SJCRH30 (cell line): Measurements from ENCODE around the gene SLC6A11. TPM values are rescaled to one million over a fixed set of nuclear protein-coding genes. Genes with fewer than 3 reads are reported as not detected.

Experiments used
- DNase-seq, 2 experiments: peaks; one replicate each; pipeline ENCODE4 v3.0.0-alpha.2; 2015 to 2020
- H3K27ac ChIP-seq: fragments of 250-450 bp; sonication (Bioruptor Pico); 2 replicates; pipeline ENCODE4 v1.5.1; 2020; ENCODE audit warnings: mild to moderate bottlenecking, moderate library complexity
- H3K27me3 ChIP-seq: fragments of 250-450 bp; sonication (Bioruptor Pico); 2 replicates; pipeline ENCODE4 v1.5.1; 2020; ENCODE audit warnings: mild to moderate bottlenecking, moderate library complexity
- H3K36me3 ChIP-seq: fragments of 250-450 bp; sonication (Bioruptor Pico); 2 replicates; pipeline ENCODE4 v1.5.1; 2020; ENCODE audit warnings: mild to moderate bottlenecking, moderate library complexity
- H3K4me1 ChIP-seq: fragments of 250-450 bp; sonication (Bioruptor Pico); 2 replicates; pipeline ENCODE4 v1.5.1; 2020; ENCODE audit warnings: mild to moderate bottlenecking, moderate library complexity
- H3K4me3 ChIP-seq: fragments of 250-450 bp; sonication (Bioruptor Pico); 2 replicates; pipeline ENCODE4 v1.5.1; 2020; ENCODE audit warnings: mild to moderate bottlenecking, moderate library complexity
- H3K9me3 ChIP-seq: fragments of 250-450 bp; sonication (Bioruptor Pico); replicated peaks from 2 replicates; pipeline ENCODE4 v1.5.1; 2020; ENCODE audit warnings: mild to moderate bottlenecking, moderate library complexity
- total RNA-seq: library from RNA; depleted of rRNA; stranded (reverse); fragments of >200 nt; shearing (Covaris generic); gene quantifications from 2 replicates; pipeline ENCODE4 v1.2.3, GENCODE V29; 2014

SLC6A11 gene
- total RNA-seq, 1 experiment from 2014 or later = not detected

DNA sequence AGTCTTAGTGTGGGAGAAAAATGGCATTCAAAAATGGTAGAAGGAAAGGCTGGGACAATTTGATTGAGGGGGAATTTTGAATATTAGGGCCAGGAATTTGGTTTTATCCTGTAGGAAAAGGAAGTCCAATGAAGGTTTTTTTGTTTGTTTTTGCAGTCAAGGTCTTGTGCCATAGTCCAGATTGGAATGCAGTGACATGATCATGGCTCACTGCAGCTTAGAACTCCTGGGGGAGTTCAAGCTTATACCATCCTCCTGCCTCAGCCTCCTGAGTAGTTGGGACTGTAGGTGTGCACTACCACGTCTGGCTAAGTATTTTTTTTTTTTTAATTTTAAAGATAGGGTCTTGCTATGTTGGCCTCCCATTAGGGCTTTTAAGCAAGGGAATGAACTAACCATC is 2.6 kb upstream of the SLC6A11 start:
- no peaks in the 10 kb centered on the region for H3K9me3 ChIP-seq
- H3K36me3 ChIP-seq = no peaks in the 10 kb centered on the region
- H3K27ac ChIP-seq = no peak overlapping the region
- H3K27me3 ChIP-seq = no peaks in the 10 kb centered on the region
- no peak overlapping the region for H3K4me3 ChIP-seq
- H3K4me1 ChIP-seq = no peaks in the 10 kb centered on the region
- no peak for DNase-seq

DNA sequence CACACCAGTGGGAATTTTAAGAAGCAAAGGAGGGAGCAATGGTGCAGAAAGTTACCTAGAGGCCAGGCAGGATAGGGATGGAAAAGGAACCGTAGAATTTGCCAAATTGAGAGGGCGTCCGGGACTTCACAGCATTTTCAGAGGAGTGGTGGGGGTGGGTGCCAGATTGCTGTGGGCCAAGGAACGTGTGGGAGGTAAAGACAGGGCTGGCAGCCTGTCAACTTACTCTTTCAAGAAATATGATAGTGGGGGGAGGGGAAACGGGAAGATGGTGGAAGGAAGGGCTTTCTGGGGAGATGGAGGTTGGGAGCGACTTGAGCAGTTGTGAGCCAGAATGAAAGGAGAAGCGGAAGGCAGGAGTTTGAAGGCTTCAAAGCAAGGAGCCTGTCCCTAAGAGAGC is 1.4 kb upstream of the SLC6A11 start:
- H3K27ac ChIP-seq = no peak overlapping the region
- H3K4me3 ChIP-seq = no peak overlapping the region
- no peaks in the 10 kb centered on the region for H3K4me1 ChIP-seq
- H3K27me3 ChIP-seq = no peaks in the 10 kb centered on the region
- no peaks in the 10 kb centered on the region for H3K36me3 ChIP-seq
- no peak for DNase-seq
- H3K9me3 ChIP-seq = no peaks in the 10 kb centered on the region

DNA sequence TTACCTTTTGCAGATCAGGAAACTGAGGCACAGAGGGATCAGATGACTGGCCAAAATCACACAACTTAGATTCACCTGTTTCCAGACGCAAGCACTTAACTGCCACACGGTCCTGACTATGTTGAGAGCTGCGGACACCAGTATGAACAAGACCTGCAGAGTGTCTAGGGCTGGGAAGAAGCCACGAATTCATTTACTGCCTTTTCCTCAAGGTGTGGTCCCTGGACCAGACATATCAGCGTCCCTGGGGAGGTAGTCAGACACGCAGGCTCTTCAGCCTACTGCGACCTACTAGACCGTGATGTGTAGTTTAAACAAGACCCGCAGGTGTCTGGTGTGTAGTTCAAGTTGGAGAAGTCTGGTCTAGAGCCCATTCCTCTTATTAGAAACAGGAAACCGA is 541 bp upstream of the SLC6A11 start:
- no peaks in the 10 kb centered on the region for H3K4me1 ChIP-seq
- H3K4me3 ChIP-seq = no peak overlapping the region
- no peak for DNase-seq
- no peaks in the 10 kb centered on the region for H3K27me3 ChIP-seq
- H3K27ac ChIP-seq = no peak overlapping the region
- no peaks in the 10 kb centered on the region for H3K36me3 ChIP-seq
- no peaks in the 10 kb centered on the region for H3K9me3 ChIP-seq

DNA sequence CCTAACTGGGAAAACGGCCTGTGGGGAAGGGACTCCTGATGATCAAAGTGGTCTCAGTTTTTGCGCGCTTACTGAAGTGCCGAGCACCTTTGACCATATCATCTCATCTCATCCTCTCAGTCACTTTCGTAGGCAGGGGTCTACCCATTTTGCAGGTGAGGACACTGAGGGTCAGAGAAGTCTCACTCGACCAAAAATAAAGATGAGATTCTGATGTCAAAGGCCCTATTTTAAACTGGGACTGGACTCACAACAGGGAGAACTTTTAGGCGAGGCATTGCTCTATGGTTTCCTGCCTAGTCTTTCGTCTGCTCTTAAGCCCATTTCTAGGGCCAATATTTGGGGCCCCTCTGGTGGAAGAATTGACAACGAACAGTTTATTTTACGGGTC is 830 bp downstream of the SLC6A11 start:
- H3K36me3 ChIP-seq = no peaks in the 10 kb centered on the region
- H3K4me1 ChIP-seq = no peaks in the 10 kb centered on the region
- no peak overlapping the region for H3K4me3 ChIP-seq
- DNase-seq = no peak
- no peaks in the 10 kb centered on the region for H3K9me3 ChIP-seq
- no peak overlapping the region for H3K27ac ChIP-seq
- no peaks in the 10 kb centered on the region for H3K27me3 ChIP-seq

DNA sequence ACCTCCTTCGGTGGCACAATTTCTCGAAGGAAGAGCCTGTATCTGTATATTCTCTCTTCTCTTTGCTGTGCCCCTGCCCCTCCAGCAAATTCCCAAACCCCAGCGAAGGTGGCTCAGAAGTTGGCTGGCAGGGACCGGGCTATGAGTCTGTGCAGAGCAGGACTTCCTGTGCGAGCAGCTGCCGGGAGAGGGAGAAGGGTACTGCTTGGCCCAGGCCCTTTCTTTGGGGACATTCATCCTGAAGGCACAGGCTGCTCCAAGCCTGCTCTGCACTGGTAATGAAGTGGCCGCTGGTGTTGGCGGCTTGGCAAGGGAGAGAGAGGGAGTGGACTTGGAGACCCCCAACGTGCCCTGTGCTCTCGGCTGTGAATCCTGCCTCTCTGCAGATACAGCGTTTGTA is 1.5 kb downstream of the SLC6A11 start:
- Histone ChIP-seq H3K36me3 (no peaks in the 10 kb centered on the region), H3K4me1 (no peaks in the 10 kb centered on the region), H3K27me3 (no peaks in the 10 kb centered on the region), H3K4me3 (no peak overlapping the region), H3K9me3 (no peaks in the 10 kb centered on the region), H3K27ac (no peak overlapping the region)
- DNase-seq = no peak

DNA sequence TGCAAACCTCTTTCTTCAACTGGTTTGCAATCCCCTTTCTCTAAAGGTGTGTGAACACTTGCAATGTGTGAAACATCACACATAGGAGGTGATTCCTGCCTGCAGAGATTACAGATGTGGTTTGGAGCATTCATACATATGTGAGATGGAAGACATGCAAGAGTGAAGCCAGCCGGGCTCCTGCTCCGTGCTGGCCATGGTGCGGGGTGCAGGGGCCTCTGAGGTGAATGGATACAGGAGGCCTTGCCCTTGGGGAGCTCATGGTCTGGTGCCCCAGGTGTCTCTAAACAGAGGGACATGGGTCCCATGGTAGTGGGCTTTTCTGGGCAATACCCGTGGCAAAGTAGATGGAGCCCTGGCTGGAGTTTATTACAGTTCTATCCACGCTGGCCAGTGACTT is 6.0 kb downstream of the SLC6A11 start:
- no peaks in the 10 kb centered on the region for H3K27me3 ChIP-seq

DNA sequence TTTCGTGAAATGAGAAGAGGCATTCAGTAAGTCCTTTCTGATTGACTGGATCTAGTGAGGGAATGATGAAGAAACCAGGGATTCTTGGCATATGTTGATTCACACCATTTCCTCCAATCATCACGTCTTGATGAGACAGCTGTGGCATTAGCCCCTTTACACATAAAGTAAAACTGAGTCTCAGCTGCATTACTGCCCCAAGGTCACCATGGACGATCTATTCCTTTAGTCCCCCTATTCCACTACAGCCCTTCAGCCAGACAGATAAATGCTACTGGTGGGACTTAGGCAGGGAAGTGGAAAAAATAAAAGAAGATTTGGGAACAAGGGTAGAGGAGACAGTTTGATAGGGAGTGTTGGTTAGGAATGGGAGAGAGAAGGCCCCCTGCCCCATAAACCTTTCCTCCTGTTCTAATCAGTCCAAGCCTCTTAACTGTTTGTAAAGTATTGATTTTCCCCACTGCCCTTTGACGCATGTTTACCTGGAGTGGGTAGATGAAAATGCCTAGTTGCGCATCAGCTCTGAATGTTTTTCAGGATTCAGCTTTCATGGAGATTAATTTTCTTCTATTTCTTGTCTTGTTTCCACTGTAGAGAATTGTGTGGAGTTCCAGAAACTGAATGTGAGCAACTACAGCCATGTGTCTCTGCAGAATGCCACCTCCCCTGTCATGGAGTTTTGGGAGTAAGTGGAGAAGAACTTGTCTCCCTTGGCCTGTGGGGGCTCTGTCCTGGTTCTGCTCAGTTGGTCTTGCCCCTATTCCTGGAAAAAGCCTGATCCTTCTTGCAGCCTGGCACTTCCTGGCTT is 6.9 kb downstream of the SLC6A11 start:
- no peak overlapping the region for H3K4me3 ChIP-seq
- no peak for DNase-seq
- no peaks in the 10 kb centered on the region for H3K9me3 ChIP-seq
- H3K36me3 ChIP-seq = no peaks in the 10 kb centered on the region
- H3K4me1 ChIP-seq = no peaks in the 10 kb centered on the region
- H3K27me3 ChIP-seq = no peaks in the 10 kb centered on the region
- H3K27ac ChIP-seq = no peak overlapping the region

More for the DNA sequence above, 6.0 kb downstream of the SLC6A11 start:
- no peak for DNase-seq
- no peaks in the 10 kb centered on the region for H3K36me3 ChIP-seq
- H3K27ac ChIP-seq = no peak overlapping the region
- H3K9me3 ChIP-seq = no peaks in the 10 kb centered on the region
- H3K4me3 ChIP-seq = no peak overlapping the region
- no peaks in the 10 kb centered on the region for H3K4me1 ChIP-seq

DNA sequence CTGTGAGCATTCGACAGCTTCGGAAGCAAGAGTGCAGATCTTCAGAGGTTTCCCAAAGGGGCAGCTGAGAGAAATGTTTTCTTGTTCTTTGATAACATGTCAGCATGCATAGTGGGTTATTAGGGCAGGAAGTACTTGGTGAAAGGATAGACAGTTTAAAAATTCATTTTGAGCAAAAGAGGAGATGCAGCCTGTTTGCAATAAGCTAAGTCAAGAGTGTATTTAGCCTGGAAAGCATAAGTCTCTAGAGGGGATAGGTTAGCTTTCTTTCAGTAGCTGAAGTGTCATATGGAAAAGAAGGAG is 7.4 kb downstream of the SLC6A11 start:
- Histone ChIP-seq H3K27ac (no peak overlapping the region), H3K27me3 (no peaks in the 10 kb centered on the region), H3K4me3 (no peak overlapping the region), H3K9me3 (no peaks in the 10 kb centered on the region), H3K36me3 (no peaks in the 10 kb centered on the region), H3K4me1 (no peaks in the 10 kb centered on the region)
- DNase-seq = no peak

DNA sequence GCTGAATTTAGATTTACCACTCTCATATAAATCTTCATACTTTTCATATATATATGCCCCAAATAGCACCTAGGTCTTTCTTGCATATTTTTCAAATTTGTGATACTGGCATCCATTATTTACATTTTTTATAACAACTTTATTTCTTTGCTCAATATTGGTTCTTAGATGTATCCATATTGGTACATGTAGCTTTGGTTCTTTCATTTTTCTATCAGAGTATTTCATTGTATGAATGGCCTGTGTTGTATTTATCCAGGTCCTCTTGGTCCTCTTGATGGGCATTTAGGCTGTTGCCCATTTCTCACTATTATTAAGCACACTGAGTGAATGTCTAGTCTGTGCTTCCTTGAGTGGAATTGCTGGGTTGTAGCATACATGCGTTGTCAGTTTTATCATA is 8.4 kb downstream of the SLC6A11 start:
- no peak overlapping the region for H3K4me3 ChIP-seq
- no peak for DNase-seq
- H3K4me1 ChIP-seq = no peaks in the 10 kb centered on the region
- H3K27me3 ChIP-seq = no peaks in the 10 kb centered on the region
- no peaks in the 10 kb centered on the region for H3K36me3 ChIP-seq
- no peaks in the 10 kb centered on the region for H3K9me3 ChIP-seq
- H3K27ac ChIP-seq = no peak overlapping the region

DNA sequence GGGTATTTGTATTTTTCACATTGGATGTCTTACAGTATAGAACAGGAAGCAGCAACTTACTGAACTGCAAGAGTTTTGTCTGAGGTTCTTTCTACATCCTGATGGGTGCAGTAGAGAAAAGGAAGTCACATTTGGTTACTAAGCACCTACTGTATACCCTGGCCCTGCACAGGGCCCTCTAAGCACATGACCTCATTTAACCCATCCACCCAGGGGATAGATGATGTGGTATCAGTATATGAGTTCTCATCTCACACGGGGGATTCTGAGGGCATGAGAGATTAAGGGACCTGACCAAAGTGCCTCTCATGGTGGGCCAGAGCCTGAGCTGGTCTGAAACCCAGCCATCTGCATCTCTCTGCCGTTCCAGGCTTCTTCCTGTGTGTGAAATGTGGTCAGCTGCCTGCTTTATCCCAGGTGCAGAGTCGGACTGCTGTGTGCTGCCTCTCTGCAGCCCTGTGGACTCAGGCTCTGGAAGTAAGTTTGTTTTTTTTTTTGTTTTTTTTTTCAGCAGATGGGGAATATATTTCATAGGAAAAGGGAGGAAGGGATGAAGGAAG is 17.9 kb downstream of the SLC6A11 start:
- H3K4me1 ChIP-seq = no peaks in the 10 kb centered on the region
- DNase-seq = no peak
- no peak overlapping the region for H3K27ac ChIP-seq
- H3K36me3 ChIP-seq = no peaks in the 10 kb centered on the region
- no peaks in the 10 kb centered on the region for H3K9me3 ChIP-seq
- no peak overlapping the region for H3K4me3 ChIP-seq
- H3K27me3 ChIP-seq = peaks cover 18% of the 10 kb centered on the region

DNA sequence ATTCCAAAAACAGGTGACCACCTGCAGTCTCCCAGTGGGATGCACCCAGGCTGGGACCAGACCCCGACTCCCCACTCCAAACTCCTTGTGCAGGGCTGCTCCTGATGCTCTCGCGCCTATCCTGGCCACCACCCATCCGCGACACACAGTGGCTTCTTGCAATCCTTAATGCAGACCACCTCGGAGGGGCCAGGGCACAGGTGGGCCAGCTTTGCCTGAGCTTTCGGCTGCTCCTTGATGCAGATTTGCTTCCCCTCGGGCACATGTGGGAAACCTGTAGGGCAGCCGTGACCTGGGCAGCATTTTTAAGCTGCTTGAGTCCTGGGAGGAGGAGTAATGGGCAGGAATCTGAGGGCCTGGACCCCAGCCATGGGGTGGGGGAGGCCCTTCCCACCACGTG is 18.9 kb downstream of the SLC6A11 start:
- Histone ChIP-seq H3K4me1 (no peaks in the 10 kb centered on the region), H3K27ac (no peak overlapping the region), H3K9me3 (no peaks in the 10 kb centered on the region), H3K36me3 (no peaks in the 10 kb centered on the region), H3K4me3 (no peak overlapping the region), H3K27me3 (peaks cover 18% of the 10 kb centered on the region)
- DNase-seq = no peak

DNA sequence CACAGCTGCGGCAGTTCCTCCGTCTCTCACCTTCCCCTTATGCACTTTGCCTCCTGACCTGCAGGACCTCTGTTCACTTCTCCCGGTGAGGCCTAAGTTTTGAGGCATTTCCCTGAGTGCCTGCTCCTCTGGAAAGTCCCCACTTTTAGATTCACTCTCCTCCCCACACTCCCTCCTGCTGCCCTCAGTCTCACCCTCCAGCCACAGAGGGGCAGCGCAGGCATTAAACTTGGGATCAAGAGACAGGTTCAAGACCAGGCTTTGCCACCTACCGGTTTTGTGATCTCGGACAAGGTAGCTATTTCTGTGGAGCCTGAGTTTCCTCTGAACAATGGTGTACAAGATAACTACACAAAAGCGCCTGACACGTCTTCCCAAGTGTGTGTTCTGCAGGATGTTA is 19.4 kb downstream of the SLC6A11 start:
- H3K4me1 ChIP-seq = no peaks in the 10 kb centered on the region
- peaks cover 18% of the 10 kb centered on the region for H3K27me3 ChIP-seq
- no peaks in the 10 kb centered on the region for H3K9me3 ChIP-seq
- no peaks in the 10 kb centered on the region for H3K36me3 ChIP-seq
- no peak overlapping the region for H3K4me3 ChIP-seq
- no peak overlapping the region for H3K27ac ChIP-seq
- no peak for DNase-seq

DNA sequence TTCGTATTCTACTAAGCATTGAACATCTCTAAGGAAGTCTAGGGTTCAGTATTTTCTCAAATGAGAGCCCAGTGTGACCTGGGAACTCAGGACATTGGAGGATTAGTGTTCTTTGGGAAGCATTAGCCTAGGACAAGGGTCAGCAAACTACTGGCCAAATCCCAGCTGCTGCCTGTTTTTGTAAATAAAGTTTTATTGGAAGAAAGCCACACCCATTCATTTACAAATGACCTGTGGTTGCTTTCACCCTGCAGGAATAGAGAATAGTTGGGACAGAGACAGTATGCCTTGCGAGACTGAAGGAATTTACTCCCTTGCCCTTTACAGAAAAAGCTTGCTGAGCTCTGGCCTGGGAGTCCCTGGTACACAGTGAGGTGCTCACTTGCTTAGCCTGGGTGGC is 20.6 kb downstream of the SLC6A11 start:
- Histone ChIP-seq H3K27me3 (peaks cover 18% of the 10 kb centered on the region), H3K36me3 (no peaks in the 10 kb centered on the region), H3K4me3 (no peak overlapping the region), H3K27ac (no peak overlapping the region), H3K4me1 (no peaks in the 10 kb centered on the region), H3K9me3 (no peaks in the 10 kb centered on the region)
- DNase-seq = no peak

DNA sequence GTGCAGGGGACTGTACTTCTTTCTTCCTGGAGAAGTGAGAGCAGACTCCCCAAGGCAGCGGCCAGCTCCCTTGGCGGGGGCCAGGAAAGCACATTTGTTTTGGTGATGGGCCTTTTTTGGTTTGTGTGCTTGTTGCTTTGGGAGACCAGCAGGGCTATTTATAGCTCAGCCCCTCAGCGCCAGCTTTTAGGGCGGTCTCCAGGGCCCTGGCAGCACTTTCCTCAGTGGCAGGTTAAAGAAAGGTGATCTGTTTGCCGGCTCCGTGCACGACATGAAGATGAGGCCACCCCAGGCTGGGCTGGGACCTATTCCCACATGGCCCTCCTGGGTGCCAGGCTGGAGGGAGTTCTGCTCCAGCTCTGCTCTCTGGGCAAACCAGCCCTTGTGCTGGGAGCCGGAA is 21.8 kb downstream of the SLC6A11 start:
- no peaks in the 10 kb centered on the region for H3K36me3 ChIP-seq
- no peak for DNase-seq
- no peaks in the 10 kb centered on the region for H3K9me3 ChIP-seq
- no peak overlapping the region for H3K27ac ChIP-seq
- H3K4me3 ChIP-seq = no peak overlapping the region
- H3K4me1 ChIP-seq = no peaks in the 10 kb centered on the region
- peaks cover 16% of the 10 kb centered on the region for H3K27me3 ChIP-seq

DNA sequence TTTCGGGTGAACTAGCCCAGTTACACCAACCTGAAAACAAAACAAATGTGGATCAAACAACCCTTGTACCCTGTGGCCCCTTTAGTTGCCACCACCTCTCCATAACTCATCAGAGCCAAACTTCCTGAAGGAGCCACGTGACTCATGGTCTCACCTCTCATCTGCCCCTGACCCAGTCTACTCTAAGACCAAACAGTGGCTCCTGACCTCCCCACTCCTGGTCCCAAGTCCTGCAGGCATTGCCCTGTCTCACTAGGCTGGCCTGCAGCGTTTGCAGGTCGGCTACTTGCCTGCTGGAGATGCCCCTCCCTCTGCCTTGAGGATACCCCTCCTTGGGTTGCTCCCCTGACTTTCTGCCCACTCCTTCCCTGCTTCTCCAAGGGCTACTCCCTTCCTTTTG is 23.1 kb downstream of the SLC6A11 start:
- Histone ChIP-seq H3K27ac (no peak overlapping the region), H3K36me3 (no peaks in the 10 kb centered on the region), H3K4me1 (no peaks in the 10 kb centered on the region), H3K4me3 (no peak overlapping the region), H3K9me3 (no peaks in the 10 kb centered on the region), H3K27me3 (peaks cover 14% of the 10 kb centered on the region)
- no peak for DNase-seq

DNA sequence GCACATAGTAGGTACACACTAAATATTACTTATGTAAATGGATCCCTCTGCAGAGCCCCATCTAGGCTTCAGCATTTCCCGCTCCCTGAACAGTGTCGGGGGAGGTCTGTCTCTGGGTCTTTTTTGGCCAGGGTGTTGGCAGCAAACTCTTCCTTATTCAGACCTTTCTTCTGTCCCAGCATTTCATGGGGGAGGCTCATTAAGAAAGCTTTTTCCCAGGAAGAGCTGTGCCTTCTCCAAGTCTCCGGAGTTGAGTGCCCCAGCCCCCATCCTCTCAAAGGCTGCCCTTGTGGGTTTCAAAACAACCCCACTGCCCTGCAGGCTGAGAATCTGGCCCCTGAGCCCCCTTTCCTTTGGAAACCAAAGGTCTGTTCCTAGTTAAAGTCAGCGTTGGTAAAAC is 25.1 kb downstream of the SLC6A11 start:
- H3K36me3 ChIP-seq = no peaks in the 10 kb centered on the region
- no peak overlapping the region for H3K27ac ChIP-seq
- H3K4me1 ChIP-seq = no peaks in the 10 kb centered on the region
- no peaks in the 10 kb centered on the region for H3K9me3 ChIP-seq
- H3K27me3 ChIP-seq = peaks cover 3% of the 10 kb centered on the region; the same call in 1 of the 2 replicates
- DNase-seq = no peak
- H3K4me3 ChIP-seq = no peak overlapping the region
